ENCODE measurements around the gene LCN2. TPM values are rescaled to one million over a fixed set of nuclear protein-coding genes. Genes with fewer than 3 reads are reported as not detected.

LCN2 gene
- total and polyA plus RNA-seq, 9 of the 15 experiments (the other 6 are each of a cell fraction or from before 2014, with no cell fraction given) = 0.10 to 1.2 (median 0.44) TPM; not detected in 1

- H3K9me3 ChIP-seq (replicated peaks; ENCODE audit: control insufficient read depth, insufficient read depth, low read depth, low read length) = no peaks in the 10 kb centered on the region
- no peak overlapping the region for H3K27ac ChIP-seq (ENCODE audit: extremely low read depth, low read depth, low read length)
- DNase-seq (ENCODE audit: extremely low read depth in 1 of 4, low spot score in 3 of 4) = no peak
- H4K20me1 ChIP-seq (replicated peaks; ENCODE audit: control insufficient read depth, insufficient read depth, low read length) = no peaks in the 10 kb centered on the region
- 83% methylated on average over 5 of the region's 16 CpGs for WGBS (ENCODE audit: insufficient coverage, low coverage, missing lambda C conversion rate)
- no peaks in the 10 kb centered on the region for H3K79me2 ChIP-seq (ENCODE audit: control insufficient read depth, insufficient read depth, low read length)
- no peaks in the 10 kb centered on the region for H3K9me1 ChIP-seq (ENCODE audit: control insufficient read depth, insufficient read depth, low read length)
- no peak for FAIRE-seq
- H3K4me3 ChIP-seq = no peak overlapping the region
- ChIA-PET POLR2A (no interaction called here), CTCF (ENCODE audit: low intra/inter-chr PET ratio) (no interaction called here)
- in situ Hi-C loops (cut with MboI) = no loop called here
- no peak overlapping the region for H3K9ac ChIP-seq (ENCODE audit: insufficient read depth in 1 of 2, low read depth in 2 of 2, low read length in 2 of 2)
- no TSS peak for BruUV-seq (replicated peaks)
- TF ChIP-seq MLLT1 (IDR thresholded peaks at IDR 0.05) (no peak), JUN (IDR thresholded peaks at IDR 0.05; ENCODE audit: borderline replicate concordance, low read depth, low read length) (no peak), JUN (CRISPR knock-in tag; IDR thresholded peaks at IDR 0.05; ENCODE audit: borderline replicate concordance) (no peak), SP2 (IDR thresholded peaks at IDR 0.05; ENCODE audit: extremely low read depth, low read depth, low read length, poor library complexity, severe bottlenecking) (no peak), NFRKB (IDR thresholded peaks at IDR 0.05; ENCODE audit: low read depth) (no peak), CBX8 (IDR thresholded peaks at IDR 0.05; ENCODE audit: borderline replicate concordance, extremely low read depth, low read depth, low read length, poor library complexity, severe bottlenecking) (no peak), RCOR1 (IDR thresholded peaks at IDR 0.05; ENCODE audit: borderline replicate concordance in 1 of 2, low read depth in 2 of 2, low read length in 2 of 2) (no peak), HINFP (tag; conservative IDR thresholded peaks at IDR 0.05; ENCODE audit: low read depth) (no peak), MTA1 (IDR thresholded peaks at IDR 0.05; ENCODE audit: borderline replicate concordance) (no peak), BHLHE40 (IDR thresholded peaks at IDR 0.05; ENCODE audit: low read length) (no peak), HDAC2 (IDR thresholded peaks at IDR 0.05) (no peak)
- no peak for ATAC-seq
- no peak overlapping the region for H3K4me2 ChIP-seq (ENCODE audit: insufficient read depth, low read length)
- no peak overlapping the region for H2AFZ ChIP-seq (ENCODE audit: low read depth, low read length)
- intact Hi-C loops (cut with micrococcal nuclease) = no loop called here
- no peaks in the 10 kb centered on the region for H3K36me3 ChIP-seq (ENCODE audit: control insufficient read depth, insufficient read depth, low read length)
- H3K27me3 ChIP-seq (ENCODE audit: control insufficient read depth in 2 of 2, insufficient read depth in 2 of 2, low read length in 2 of 2) = no peaks in the 10 kb centered on the region
- H3K4me1 ChIP-seq (replicated peaks in 1 of 2; ENCODE audit: control insufficient read depth in 2 of 2, insufficient read depth in 2 of 2, low read length in 2 of 2) = peaks cover 25 to 33% of the 10 kb centered on the region in 2 experiments
These were observed 9.6 kb upstream of the LCN2 start for GRCh38 chr9:128139621-128140020.
